ENCODE measurements around the gene CACNA1G. TPM values are rescaled to one million over a fixed set of nuclear protein-coding genes. Genes with fewer than 3 reads are reported as not detected.

The CACNA1G gene
- polyA plus RNA-seq, 1 donor (not counting 4 experiments of a cell fraction or from before 2014, with no cell fraction given) = 0.07 TPM

DNA sequence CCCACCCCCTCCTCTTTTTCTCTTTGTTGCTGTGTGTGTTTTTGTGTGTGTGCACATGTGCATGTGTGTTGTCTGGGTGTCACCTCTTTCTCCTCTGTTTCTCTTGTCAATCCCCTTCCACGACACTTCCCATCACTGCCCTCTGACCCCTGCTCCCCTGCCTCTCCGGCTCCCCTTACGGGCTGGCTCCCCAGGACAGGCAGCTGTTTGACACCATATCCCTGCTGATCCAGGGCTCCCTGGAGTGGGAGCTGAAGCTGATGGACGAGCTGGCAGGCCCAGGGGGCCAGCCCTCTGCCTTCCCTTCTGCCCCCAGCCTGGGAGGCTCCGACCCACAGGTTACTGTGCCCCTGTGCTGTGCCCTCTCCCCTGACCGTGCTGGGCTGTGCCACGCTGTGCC, 59.0 kb downstream of the CACNA1G start:
- H3K79me2 ChIP-seq (ENCODE audit: control insufficient read depth, insufficient read depth, low read length) = no peaks in the 10 kb centered on the region
- dilution Hi-C loops (cut with MboI; ENCODE audit: extremely low pct_ligation_motif_present, low sequenced_read_pairs) = no loop called here
- TF ChIP-seq, protein P1, sequence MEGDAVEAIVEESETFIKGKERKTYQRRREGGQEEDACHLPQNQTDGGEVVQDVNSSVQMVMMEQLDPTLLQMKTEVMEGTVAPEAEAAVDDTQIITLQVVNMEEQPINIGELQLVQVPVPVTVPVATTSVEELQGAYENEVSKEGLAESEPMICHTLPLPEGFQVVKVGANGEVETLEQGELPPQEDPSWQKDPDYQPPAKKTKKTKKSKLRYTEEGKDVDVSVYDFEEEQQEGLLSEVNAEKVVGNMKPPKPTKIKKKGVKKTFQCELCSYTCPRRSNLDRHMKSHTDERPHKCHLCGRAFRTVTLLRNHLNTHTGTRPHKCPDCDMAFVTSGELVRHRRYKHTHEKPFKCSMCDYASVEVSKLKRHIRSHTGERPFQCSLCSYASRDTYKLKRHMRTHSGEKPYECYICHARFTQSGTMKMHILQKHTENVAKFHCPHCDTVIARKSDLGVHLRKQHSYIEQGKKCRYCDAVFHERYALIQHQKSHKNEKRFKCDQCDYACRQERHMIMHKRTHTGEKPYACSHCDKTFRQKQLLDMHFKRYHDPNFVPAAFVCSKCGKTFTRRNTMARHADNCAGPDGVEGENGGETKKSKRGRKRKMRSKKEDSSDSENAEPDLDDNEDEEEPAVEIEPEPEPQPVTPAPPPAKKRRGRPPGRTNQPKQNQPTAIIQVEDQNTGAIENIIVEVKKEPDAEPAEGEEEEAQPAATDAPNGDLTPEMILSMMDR (optimal IDR thresholded peaks at IDR 0.05 in 1 of 3, IDR thresholded peaks at IDR 0.05 in 1 of 3, conservative IDR thresholded peaks at IDR 0.05 in 1 of 3; ENCODE audit: extremely low read depth in 1 of 3, insufficient read depth in 2 of 3, low read length in 3 of 3) = no peak
- DNase-seq (ENCODE audit: low read depth, low spot score) = no peak
- H3K4me1 ChIP-seq (ENCODE audit: control insufficient read depth, extremely low read depth, insufficient read depth, low read length) = peaks cover 3% of the 10 kb centered on the region
- H2AFZ ChIP-seq (ENCODE audit: control insufficient read depth, low read length) = no peak overlapping the region
- no peak overlapping the region for H3K27ac ChIP-seq (ENCODE audit: control insufficient read depth, insufficient read depth, low read length)
- H3K4me3 ChIP-seq (ENCODE audit: control insufficient read depth in 2 of 3, extremely low read depth in 1 of 3, insufficient read depth in 2 of 3, low read depth in 1 of 3, low read length in 3 of 3) = no peak overlapping the region
- H4K20me1 ChIP-seq (ENCODE audit: control insufficient read depth, extremely low read depth, insufficient read depth, low read length) = no peaks in the 10 kb centered on the region
- no peak for FAIRE-seq
- no peaks in the 10 kb centered on the region for H3K36me3 ChIP-seq (ENCODE audit: control insufficient read depth in 2 of 2, extremely low read depth in 1 of 2, insufficient read depth in 2 of 2, low read length in 2 of 2)
- no peak overlapping the region for H3K4me2 ChIP-seq (ENCODE audit: control insufficient read depth, extremely low read depth, insufficient read depth, low read depth, low read length)
- H3K9me1 ChIP-seq (ENCODE audit: control insufficient read depth, extremely low read depth, insufficient read depth, low read length) = no peaks in the 10 kb centered on the region
- H3K9ac ChIP-seq (ENCODE audit: control insufficient read depth, extremely low read depth, insufficient read depth, low read length) = no peak overlapping the region
- no peaks in the 10 kb centered on the region for H3K9me3 ChIP-seq (ENCODE audit: control insufficient read depth, low read depth, low read length)
- peaks cover 10% of the 10 kb centered on the region for H3K27me3 ChIP-seq (ENCODE audit: control insufficient read depth, extremely low read depth, insufficient read depth, low read length)

DNA sequence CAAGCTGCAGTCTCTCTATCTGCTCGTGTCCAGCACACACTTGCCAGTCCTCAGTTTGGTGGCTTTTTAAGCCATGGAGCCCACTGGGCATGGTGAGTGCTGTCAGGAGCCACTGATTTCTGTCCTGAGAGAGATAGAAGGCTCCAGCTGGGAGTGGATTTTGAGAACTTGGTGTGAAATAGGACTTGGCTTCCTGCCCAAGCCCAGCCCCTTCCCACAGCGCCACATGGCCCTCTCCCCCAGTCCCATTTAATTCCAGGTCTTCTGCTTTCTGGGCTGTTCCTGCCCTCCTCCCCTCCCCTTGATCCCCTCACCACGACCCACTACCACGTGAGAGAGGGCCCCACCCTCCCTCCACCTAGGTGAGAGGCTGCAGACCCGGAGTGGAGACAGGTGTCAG, 59.7 kb downstream of the CACNA1G start:
- no peak for FAIRE-seq
- no peak for TF ChIP-seq EZH2 (IDR thresholded peaks at IDR 0.05; ENCODE audit: low read length)
- TF ChIP-seq, protein P1 (optimal IDR thresholded peaks at IDR 0.05 in 1 of 3, IDR thresholded peaks at IDR 0.05 in 1 of 3, conservative IDR thresholded peaks at IDR 0.05 in 1 of 3; ENCODE audit: extremely low read depth in 1 of 3, insufficient read depth in 2 of 3, low read length in 3 of 3) = no peak

More for the DNA sequence above, 59.7 kb downstream of the CACNA1G start:
- Histone ChIP-seq H3K36me3 (ENCODE audit: control insufficient read depth in 2 of 2, extremely low read depth in 1 of 2, insufficient read depth in 2 of 2, low read length in 2 of 2) (no peaks in the 10 kb centered on the region), H3K9ac (ENCODE audit: control insufficient read depth, extremely low read depth, insufficient read depth, low read length) (no peak overlapping the region), H3K9me1 (ENCODE audit: control insufficient read depth, extremely low read depth, insufficient read depth, low read length) (no peaks in the 10 kb centered on the region), H3K4me1 (ENCODE audit: control insufficient read depth, extremely low read depth, insufficient read depth, low read length) (peaks cover 3% of the 10 kb centered on the region), H3K27ac (ENCODE audit: control insufficient read depth, insufficient read depth, low read length) (no peak overlapping the region), H3K4me2 (ENCODE audit: control insufficient read depth, extremely low read depth, insufficient read depth, low read depth, low read length) (no peak overlapping the region), H3K4me3 (ENCODE audit: control insufficient read depth in 2 of 3, extremely low read depth in 1 of 3, insufficient read depth in 2 of 3, low read depth in 1 of 3, low read length in 3 of 3) (no peak overlapping the region), H3K79me2 (ENCODE audit: control insufficient read depth, insufficient read depth, low read length) (no peaks in the 10 kb centered on the region), H3K9me3 (ENCODE audit: control insufficient read depth, low read depth, low read length) (no peaks in the 10 kb centered on the region), H2AFZ (ENCODE audit: control insufficient read depth, low read length) (no peak overlapping the region), H4K20me1 (ENCODE audit: control insufficient read depth, extremely low read depth, insufficient read depth, low read length) (no peaks in the 10 kb centered on the region), H3K27me3 (ENCODE audit: control insufficient read depth, extremely low read depth, insufficient read depth, low read length) (peaks cover 10% of the 10 kb centered on the region)
- dilution Hi-C loops (cut with MboI; ENCODE audit: extremely low pct_ligation_motif_present, low sequenced_read_pairs) = no loop called here
- no peak for DNase-seq (ENCODE audit: low read depth, low spot score)
